Left colon (tissue), 2 donors: ENCODE data around the gene SLC35G1. TPM values are rescaled to one million over a fixed set of nuclear protein-coding genes. Genes with fewer than 3 reads are reported as not detected.

ENCODE experiments used
- ATAC-seq: fragments of 200-7000 bp; cut with Tn5 transposase; one replicate; pipeline ENCODE4 v1.9.1; 2020; ENCODE audit warnings: mild to moderate bottlenecking, moderate library complexity
- DNase-seq, 2 donors: peaks; one replicate each; pipeline ENCODE4 v3.0.0-alpha.2; 2020
- intact Hi-C, 2 donors: fragments of 100-400 bp; cut with DNase I in 1 of 2; cut with micrococcal nuclease in 1 of 2; formaldehyde crosslinking; loops; one replicate each; pipeline versions ENCODE4 v1.11.2 to v1.14.0; 2022; cut with DNase I, micrococcal nuclease
- total RNA-seq, 2 donors: library from RNA; stranded (reverse); fragmentation: NEBNext Ultra II Directional; extraction: Animal tissue kit (Norgen Biotek cat#: 25700); gene quantifications; one replicate each; pipeline ENCODE4 v1.2.1, GENCODE V29; 2021
- donor health status: DM: no; HTN: no; CAD: no.
- donor health status: DM: yes; HTN: yes; CAD: no.

The SLC35G1 gene
- total RNA-seq, 2 donors from 2014 or later = 18.8 TPM

DNA sequence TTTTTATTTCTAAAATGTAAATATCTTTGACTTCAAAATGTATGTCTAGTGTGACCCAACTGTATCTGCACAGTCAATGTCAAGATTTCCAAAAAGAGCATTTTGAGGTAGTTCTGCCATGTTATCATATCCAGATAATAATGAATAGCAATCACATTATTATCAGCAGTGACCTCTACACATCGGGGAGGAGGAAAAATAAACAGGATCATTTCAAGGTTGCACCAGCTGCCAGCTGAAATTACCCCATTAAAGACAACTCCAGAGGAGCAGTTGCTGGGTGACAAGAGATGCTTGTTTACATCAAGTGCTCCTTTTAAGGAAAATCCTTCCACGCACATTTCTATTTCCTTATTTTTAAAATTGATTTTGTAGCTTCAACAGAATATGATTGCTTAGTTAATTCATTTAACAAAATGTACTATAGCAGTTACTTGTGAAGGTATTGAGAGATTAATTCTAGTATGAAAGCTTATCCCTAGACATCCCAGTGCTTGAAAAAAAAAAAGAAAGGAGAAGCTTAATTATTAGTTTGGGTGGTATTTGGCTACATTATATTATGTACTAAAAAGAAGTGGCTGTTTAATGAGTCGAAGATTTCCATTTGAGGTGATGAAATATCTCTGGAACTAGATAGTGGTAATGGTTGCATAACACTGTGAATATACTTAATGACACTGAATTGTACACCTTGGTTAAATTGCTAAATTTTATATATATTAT is 19.3 kb upstream of the SLC35G1 start:
- ATAC-seq (no peak), DNase-seq (no peak)
- intact Hi-C loops = no loop called here

GRCh38 chr10:93875032-93875358 is 18.8 kb upstream of the SLC35G1 start:
- ATAC-seq (no peak), DNase-seq (no peak)
- intact Hi-C loops = no loop called here

DNA sequence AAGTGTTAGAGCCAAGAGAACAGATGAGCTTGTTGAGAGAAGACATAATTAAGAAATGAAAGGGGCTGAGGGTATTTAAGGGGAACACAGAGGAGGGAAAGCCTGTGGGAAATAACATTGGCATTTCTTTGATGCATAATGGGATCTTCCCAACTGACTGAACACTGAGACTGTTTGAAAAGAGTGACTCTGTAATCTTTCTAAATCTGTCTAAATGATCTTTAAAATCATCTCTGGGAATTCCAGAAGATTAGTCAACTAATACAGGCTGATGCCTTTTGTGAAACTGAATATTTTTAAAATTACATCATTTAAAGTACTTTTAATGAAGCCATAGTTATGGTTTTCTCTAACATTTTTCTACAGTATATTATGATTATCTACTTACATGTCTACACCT is 17.4 kb upstream of the SLC35G1 start:
- intact Hi-C loops = no loop called here
- no peak for ATAC-seq
- DNase-seq = no peak

- ATAC-seq = no peak
- DNase-seq = no peak
- intact Hi-C loops = no loop called here
Observed at GRCh38 chr10:93879273-93879672, 14.5 kb upstream of the SLC35G1 start.

GRCh38 chr10:93894516-93895378 is 969 bp downstream of the SLC35G1 start:
- peak in 1 of 2 donors; percentile 8 for DNase-seq
- ATAC-seq = no peak
- intact Hi-C loops = no loop called here

- DNase-seq (peak in 1 of 2 donors; percentile 9), ATAC-seq (peak; percentile 58)
- intact Hi-C loops = no loop called here
Observed at GRCh38 chr10:93897070-93897780, 3.4 kb downstream of the SLC35G1 start.

GRCh38 chr10:93899109-93899508 is 5.3 kb downstream of the SLC35G1 start:
- intact Hi-C loops = no loop called here
- peak; percentile 90 for ATAC-seq
- DNase-seq = no peak

DNA sequence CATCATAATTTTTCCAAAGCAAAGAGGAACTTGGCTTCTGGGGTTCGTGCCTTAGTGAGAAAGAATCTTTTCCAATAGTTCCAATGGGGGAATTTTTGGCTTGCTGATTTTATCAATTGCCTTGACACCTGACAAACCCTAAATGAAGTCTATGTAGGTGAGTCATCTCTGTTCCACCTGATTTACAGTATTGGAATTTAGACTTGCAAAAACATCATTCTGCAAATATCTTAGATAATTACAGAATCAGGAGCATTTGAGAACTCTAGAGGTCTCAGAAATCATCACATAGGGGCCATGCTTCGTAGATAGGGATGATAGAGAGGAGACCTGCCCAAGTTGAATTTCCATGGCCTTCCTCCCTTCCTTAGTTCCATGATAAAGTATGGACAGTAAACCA is 9.3 kb downstream of the SLC35G1 start:
- intact Hi-C loops = no loop called here

DNA sequence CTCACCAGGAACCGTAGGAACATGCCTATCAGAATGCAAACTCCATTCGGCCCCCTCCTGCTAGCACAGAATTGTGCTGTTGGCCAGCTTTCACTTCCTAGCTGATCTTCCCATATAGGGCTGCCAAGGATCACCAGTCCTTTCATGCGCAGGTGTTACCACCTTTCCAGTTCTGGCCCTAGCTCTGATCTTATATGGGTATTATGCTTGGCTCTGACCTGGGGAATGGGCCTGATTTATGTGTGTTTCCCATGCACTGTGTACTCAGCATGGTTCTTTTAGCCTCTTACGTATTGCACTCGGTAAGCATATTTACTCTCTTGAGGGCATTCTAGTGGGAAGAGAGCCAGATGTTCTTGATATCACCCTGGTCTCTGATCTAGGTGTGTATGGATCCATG is 11.1 kb downstream of the SLC35G1 start:
- DNase-seq = no peak
- intact Hi-C loops = no loop called here
- ATAC-seq = no peak

More for the DNA sequence above, 9.3 kb downstream of the SLC35G1 start:
- DNase-seq (no peak), ATAC-seq (no peak)

- no peak for DNase-seq
- intact Hi-C loops = no loop called here
- no peak for ATAC-seq
Observed at GRCh38 chr10:93907059-93907458, 13.3 kb downstream of the SLC35G1 start.

DNA sequence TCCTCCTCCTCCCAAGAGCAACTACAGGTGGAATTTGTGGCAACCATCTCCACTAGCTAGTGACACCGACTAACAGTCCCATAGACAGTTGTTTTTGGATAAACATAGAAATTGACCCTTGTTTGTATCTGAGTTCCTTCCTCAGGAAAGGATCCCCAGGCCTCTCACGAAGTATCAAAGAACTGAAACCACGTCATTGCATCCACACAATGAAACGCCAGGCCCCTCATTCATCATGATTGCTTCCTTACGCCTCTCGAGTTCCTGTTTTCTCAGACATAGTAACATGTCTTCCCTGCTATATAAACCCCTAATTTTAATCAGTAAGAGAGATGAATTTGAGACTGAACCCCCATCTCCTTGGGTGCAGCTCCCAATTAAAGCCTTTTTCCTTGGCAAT is 18.1 kb downstream of the SLC35G1 start:
- no peak for ATAC-seq
- intact Hi-C loops = loop anchor here in 1 of 2 donors (10.0 kb wide), 1 partner anchor 533 kb away; no protein-coding TSS in a partner anchor

GRCh38 chr10:93912444-93912843 is 18.7 kb downstream of the SLC35G1 start:
- ATAC-seq (no peak), DNase-seq (no peak)
- intact Hi-C loops = loop anchor here in 1 of 2 donors (10.0 kb wide), 1 partner anchor 532 kb away; no protein-coding TSS in a partner anchor

More for the DNA sequence above, 18.1 kb downstream of the SLC35G1 start:
- DNase-seq = no peak

DNA sequence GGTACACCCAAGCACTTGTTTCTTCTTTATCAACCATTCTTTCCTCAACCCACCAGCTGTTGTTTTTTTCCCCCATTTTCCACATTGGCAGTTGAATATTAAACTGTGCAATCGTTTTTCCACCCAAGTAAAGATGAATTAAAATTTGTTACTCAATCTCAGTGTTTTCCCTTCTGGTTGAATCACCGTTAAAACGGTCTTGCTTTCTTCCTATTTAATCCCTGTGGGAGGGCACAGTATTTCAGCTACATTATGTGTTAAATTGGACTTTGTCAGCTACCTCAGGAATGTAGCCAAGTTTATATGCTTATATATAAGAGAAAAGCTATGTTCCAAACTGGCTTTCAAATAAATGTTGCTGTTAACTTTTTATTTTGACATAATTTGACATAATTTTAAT is 19.9 kb downstream of the SLC35G1 start:
- intact Hi-C loops = loop anchor here in 1 of 2 donors (10.0 kb wide), 1 partner anchor 531 kb away; no protein-coding TSS in a partner anchor
- DNase-seq (no peak), ATAC-seq (no peak)

DNA sequence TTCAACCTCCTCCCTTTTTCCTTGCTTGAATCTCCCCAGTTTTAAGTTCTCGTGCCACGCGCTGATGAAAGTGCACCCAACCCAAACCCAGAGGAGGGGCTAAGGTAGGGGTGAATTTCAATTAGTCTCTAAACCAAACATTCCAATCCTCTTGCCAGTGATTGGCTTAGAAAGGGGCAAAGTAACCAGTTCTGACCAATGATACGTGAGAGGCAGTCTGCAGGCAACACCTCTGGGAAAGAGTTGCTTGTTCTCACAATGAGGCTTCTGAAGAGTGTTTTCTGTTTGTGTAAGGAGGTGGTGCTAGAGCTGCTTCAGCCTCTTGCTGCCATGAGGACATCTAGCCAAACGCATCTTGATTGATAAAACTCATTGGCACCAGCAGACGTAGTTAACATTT is 21.8 kb downstream of the SLC35G1 start:
- no peak for ATAC-seq
- intact Hi-C loops = loop anchor here in 1 of 2 donors (10.0 kb wide), 1 partner anchor 529 kb away; no protein-coding TSS in a partner anchor
- DNase-seq = no peak

DNA sequence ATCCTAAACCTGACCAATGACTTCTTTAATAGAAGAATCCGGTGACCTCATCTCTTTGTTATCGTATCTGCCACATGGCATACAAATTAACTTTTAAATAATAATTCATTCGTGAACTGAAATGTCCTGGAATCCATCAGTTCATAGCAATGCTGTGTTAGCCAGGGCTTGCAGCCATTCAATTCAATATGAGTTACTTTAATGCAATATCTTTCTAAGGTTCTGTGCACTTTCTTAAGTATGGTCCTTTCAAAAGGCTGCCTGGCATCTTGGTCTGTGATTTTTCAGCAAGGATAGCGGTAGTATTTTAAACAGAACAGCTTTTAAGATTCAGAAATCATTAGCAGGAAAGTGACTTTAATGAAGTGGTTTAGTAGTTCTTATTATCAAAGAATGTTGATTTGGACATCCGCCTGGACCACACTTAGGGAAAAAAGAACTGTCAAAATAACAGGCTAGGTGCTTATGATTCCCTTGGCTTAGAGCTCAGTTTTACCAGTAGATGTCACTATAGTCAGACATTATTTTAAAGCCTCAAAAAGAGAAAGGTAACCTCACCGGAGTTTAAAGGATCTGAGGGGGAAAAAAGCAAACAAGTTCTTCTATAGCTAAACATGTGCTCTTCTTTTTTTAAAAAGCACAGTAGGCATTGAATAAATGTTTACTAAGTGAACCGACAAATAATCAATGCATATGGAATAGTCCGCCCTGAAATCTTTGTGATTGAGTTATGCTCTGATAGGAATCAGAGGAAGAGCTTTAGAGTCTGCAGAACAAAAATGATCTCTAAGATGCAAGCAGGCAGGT is 22.7 kb downstream of the SLC35G1 start:
- peak; percentile 90 for ATAC-seq
- intact Hi-C loops = loop anchor here in 1 of 2 donors (2.0 to 10.0 kb wide), 2 partner anchors 404 to 528 kb away; no protein-coding TSS in a partner anchor
- DNase-seq = no peak

GRCh38 chr10:93917064-93917391 is 23.2 kb downstream of the SLC35G1 start:
- intact Hi-C loops = loop anchor here in 1 of 2 donors (2.0 to 10.0 kb wide), 2 partner anchors 404 to 528 kb away; no protein-coding TSS in a partner anchor
- ATAC-seq (peak; percentile 84), DNase-seq (peak; percentile 36 to 51)

GRCh38 chr10:93917821-93918220 is 24.0 kb downstream of the SLC35G1 start:
- ATAC-seq (no peak), DNase-seq (no peak)
- intact Hi-C loops = loop anchor here in 1 of 2 donors (2.0 to 10.0 kb wide), 2 partner anchors 403 to 527 kb away; no protein-coding TSS in a partner anchor

DNA sequence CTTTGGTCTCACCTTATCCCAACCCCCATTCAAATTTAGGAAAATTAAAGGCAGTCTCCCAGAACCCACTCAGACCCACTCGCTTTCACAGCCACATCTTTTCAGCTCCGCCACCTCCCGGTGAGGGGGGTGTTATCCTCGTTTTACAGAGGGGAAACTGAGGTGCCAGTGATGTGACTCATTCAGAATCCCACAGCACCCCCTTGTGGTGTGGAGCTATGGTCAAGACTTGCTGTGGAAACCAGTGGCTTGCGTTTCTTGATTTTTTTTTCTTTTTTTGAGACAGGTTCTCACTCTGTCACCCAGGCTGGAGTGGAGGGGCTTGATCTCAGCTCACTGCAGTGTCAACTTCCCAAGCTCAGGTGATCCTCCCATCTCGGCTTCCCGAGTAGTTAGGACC is 27.6 kb downstream of the SLC35G1 start:
- DNase-seq = peak in 1 of 2 donors; percentile 36
- intact Hi-C loops = no loop called here
- no peak for ATAC-seq
